B cell (primary cell): ENCODE measurements around the gene PSMB2.

Experiments used
- EZH2 ChIP-seq: IDR thresholded peaks from 2 replicates; pipeline ENCODE4 v1.6.1; 2012; ENCODE audit warnings: borderline replicate concordance, low read depth, mild to moderate bottlenecking, moderate library complexity, low read length; ENCODE audit not compliant: insufficient read depth, poor library complexity, severe bottlenecking
- TF ChIP-seq, protein P1 (sequence below): fragments of 200-600 bp; IDR thresholded peaks from one replicate; pipeline ENCODE4 v1.8.0; 2022; ENCODE audit warnings: antibody characterized with exemption, mild to moderate bottlenecking

DNA sequence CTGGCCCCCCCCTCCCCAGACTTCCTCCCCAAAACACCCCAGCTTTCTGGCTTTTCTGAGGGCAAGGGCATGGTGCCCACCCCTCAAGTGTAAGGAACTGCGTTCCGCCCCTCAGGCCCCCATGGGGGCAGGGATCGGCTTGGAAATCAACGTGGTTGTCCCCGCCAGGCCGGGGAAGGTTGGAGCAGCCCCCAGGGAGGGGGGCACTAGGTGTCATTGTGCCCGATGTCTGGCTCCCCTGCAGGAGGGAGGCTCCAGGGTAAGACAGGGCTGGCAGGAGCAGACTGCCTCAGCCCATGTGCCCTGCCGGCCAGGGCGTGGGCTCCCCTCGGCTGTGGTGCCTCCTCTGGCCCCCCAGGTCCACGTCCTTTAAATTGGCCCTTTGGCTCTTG, 75.6 kb downstream of the PSMB2 start:
- TF ChIP-seq, protein P1, sequence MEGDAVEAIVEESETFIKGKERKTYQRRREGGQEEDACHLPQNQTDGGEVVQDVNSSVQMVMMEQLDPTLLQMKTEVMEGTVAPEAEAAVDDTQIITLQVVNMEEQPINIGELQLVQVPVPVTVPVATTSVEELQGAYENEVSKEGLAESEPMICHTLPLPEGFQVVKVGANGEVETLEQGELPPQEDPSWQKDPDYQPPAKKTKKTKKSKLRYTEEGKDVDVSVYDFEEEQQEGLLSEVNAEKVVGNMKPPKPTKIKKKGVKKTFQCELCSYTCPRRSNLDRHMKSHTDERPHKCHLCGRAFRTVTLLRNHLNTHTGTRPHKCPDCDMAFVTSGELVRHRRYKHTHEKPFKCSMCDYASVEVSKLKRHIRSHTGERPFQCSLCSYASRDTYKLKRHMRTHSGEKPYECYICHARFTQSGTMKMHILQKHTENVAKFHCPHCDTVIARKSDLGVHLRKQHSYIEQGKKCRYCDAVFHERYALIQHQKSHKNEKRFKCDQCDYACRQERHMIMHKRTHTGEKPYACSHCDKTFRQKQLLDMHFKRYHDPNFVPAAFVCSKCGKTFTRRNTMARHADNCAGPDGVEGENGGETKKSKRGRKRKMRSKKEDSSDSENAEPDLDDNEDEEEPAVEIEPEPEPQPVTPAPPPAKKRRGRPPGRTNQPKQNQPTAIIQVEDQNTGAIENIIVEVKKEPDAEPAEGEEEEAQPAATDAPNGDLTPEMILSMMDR, result no peak
- no peak for TF ChIP-seq EZH2
